T-helper 17 cell (primary cell): ENCODE results near the gene KDM5B. TPM values are rescaled to one million over a fixed set of nuclear protein-coding genes. Genes with fewer than 3 reads are reported as not detected.
A peak's percentile ranks its signal among the peaks of the same experiment; 100 is the strongest.

Source experiments
- ATAC-seq: fragments of 150-1000 bp; cut with Tn5 transposase; 2 replicates; pipeline ENCODE4 v1.10.0; 2021; ENCODE audit warnings: mild to moderate bottlenecking, moderate library complexity
- DNase-seq, 3 donors: peaks; one replicate each; pipeline versions ENCODE4 v3.0.0 to v3.0.0-alpha.2; 2020 to 2021
- H3K9me3 ChIP-seq: one replicate; pipeline ENCODE4 v1.7.0; 2013; ENCODE audit warnings: low read length, mild to moderate bottlenecking; ENCODE audit not compliant: control insufficient read depth, poor library complexity, severe bottlenecking
- H3K27ac Mint-ChIP-seq: one replicate; pipeline ENCODE4 v1.8.0; 2022; ENCODE audit warnings: mild to moderate bottlenecking, moderate library complexity, mixed read lengths
- H3K27me3 Mint-ChIP-seq: one replicate; pipeline ENCODE4 v1.8.0; 2022; ENCODE audit warnings: mixed read lengths
- H3K36me3 Mint-ChIP-seq: one replicate; pipeline ENCODE4 v1.8.0; 2022; ENCODE audit warnings: low read depth, mixed read lengths
- H3K4me1 Mint-ChIP-seq: one replicate; pipeline ENCODE4 v1.8.0; 2022; ENCODE audit warnings: mild to moderate bottlenecking, mixed read lengths
- H3K4me3 Mint-ChIP-seq: one replicate; pipeline ENCODE4 v1.8.0; 2022; ENCODE audit warnings: mild to moderate bottlenecking, moderate library complexity, mixed read lengths
- total RNA-seq, 4 donors: library from RNA in 2 of 4; stranded (reverse) in 2 of 4; gene quantifications; one replicate each; pipeline ENCODE4 v1.2.3 and lab custom pipeline; 2022 to 2026

Gene KDM5B
- total RNA-seq, 2 donors from 2014 or later = 64.2 to 76.2 TPM

DNA sequence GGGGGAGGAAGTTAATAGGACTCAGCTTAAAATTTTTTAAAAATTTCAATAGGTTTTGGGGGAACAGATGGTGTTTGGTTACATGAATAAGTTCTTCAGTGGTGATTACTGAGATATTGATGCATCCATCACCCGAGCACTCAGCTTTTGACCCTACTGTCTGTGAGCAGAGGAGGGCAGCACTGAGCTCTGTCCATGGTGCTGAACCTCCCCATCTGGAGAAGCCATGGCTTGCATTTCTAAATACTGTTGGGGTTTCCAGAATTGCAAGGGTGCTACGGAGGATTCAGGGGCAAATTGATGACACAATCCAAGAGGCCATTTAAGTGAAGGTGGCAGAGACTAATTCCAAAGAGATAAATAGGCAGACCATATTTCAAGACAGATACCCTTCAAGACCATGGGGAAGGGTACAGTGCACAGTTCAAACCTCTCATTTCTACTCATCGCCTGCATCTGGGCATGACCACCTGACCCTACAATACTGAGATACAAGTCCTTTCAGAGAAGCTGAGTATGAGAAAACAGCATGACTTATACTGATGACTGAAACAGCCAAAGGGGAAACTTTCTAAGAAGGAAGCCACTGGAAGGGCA is 115.2 kb downstream of the KDM5B start:
- ATAC-seq (peak; percentile 78), DNase-seq (peak; percentile 27 to 63 (median 48))
- Mint-ChIP-seq H3K27me3 (peaks cover 44% of the 10 kb centered on the region), H3K27ac (no peak overlapping the region), H3K36me3 (peaks cover 2% of the 10 kb centered on the region), H3K4me3 (no peak overlapping the region), H3K4me1 (peaks cover under 1% of the 10 kb centered on the region)
- H3K9me3 ChIP-seq = no peaks in the 10 kb centered on the region

DNA sequence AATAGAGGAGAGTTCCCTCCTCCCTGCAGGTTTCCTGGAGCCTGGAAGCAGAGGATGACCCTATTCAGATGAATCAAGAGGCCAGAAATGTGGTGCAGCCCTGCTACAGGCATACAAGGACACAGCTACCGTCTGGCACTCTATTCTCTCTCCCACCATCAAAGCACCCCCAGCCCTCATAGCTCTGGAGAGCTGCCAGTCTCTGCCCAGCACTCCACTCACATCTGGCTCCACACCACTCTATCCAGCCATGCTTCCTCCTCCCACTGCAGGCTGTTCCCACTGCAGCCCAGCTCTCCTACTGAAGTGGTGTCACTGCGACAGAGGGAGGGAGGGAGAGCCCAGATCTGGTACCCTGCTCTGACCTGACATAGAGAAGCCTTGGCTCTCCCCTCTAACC is 116.4 kb downstream of the KDM5B start:
- Mint-ChIP-seq H3K27me3 (peaks cover 43% of the 10 kb centered on the region), H3K4me1 (no peaks in the 10 kb centered on the region), H3K4me3 (no peak overlapping the region), H3K27ac (no peak overlapping the region), H3K36me3 (peaks cover 4% of the 10 kb centered on the region)
- ATAC-seq (no peak), DNase-seq (no peak)
- no peaks in the 10 kb centered on the region for H3K9me3 ChIP-seq

GRCh38 chr1:202689493-202690342 is 118.5 kb downstream of the KDM5B start:
- H3K27ac Mint-ChIP-seq = no peak overlapping the region
- ATAC-seq = no peak
- peaks cover 4% of the 10 kb centered on the region for H3K36me3 Mint-ChIP-seq
- H3K4me3 Mint-ChIP-seq = no peak overlapping the region
- no peaks in the 10 kb centered on the region for H3K9me3 ChIP-seq
- no peak for DNase-seq
- H3K4me1 Mint-ChIP-seq = no peaks in the 10 kb centered on the region
- peaks cover 37% of the 10 kb centered on the region for H3K27me3 Mint-ChIP-seq

GRCh38 chr1:202689082-202689481 is 119.1 kb downstream of the KDM5B start:
- no peaks in the 10 kb centered on the region for H3K4me1 Mint-ChIP-seq
- no peaks in the 10 kb centered on the region for H3K9me3 ChIP-seq
- no peak overlapping the region for H3K27ac Mint-ChIP-seq
- ATAC-seq (no peak), DNase-seq (no peak)
- H3K4me3 Mint-ChIP-seq = no peak overlapping the region
- H3K27me3 Mint-ChIP-seq = peaks cover 42% of the 10 kb centered on the region
- H3K36me3 Mint-ChIP-seq = peaks cover 4% of the 10 kb centered on the region

GRCh38 chr1:202688401-202688800 is 119.8 kb downstream of the KDM5B start:
- peaks cover 4% of the 10 kb centered on the region for H3K36me3 Mint-ChIP-seq
- no peak for DNase-seq
- H3K27ac Mint-ChIP-seq = no peak overlapping the region
- no peak overlapping the region for H3K4me3 Mint-ChIP-seq
- H3K27me3 Mint-ChIP-seq = peaks cover 44% of the 10 kb centered on the region
- no peak for ATAC-seq
- no peaks in the 10 kb centered on the region for H3K4me1 Mint-ChIP-seq
- H3K9me3 ChIP-seq = no peaks in the 10 kb centered on the region

GRCh38 chr1:202687798-202688197 is 120.4 kb downstream of the KDM5B start:
- Mint-ChIP-seq H3K27ac (no peak overlapping the region), H3K4me1 (no peaks in the 10 kb centered on the region), H3K4me3 (no peak overlapping the region), H3K36me3 (peaks cover 4% of the 10 kb centered on the region), H3K27me3 (peaks cover 48% of the 10 kb centered on the region)
- no peaks in the 10 kb centered on the region for H3K9me3 ChIP-seq
- ATAC-seq (no peak), DNase-seq (no peak)

- Mint-ChIP-seq H3K4me1 (no peaks in the 10 kb centered on the region), H3K27ac (no peak overlapping the region), H3K4me3 (no peak overlapping the region), H3K36me3 (peaks cover 4% of the 10 kb centered on the region), H3K27me3 (peaks cover 51% of the 10 kb centered on the region)
- ATAC-seq (no peak), DNase-seq (no peak)
- no peaks in the 10 kb centered on the region for H3K9me3 ChIP-seq
Measured at GRCh38 chr1:202687370-202687769, 120.9 kb downstream of the KDM5B start.

GRCh38 chr1:202685641-202686040 is 122.6 kb downstream of the KDM5B start:
- peaks cover 4% of the 10 kb centered on the region for H3K36me3 Mint-ChIP-seq
- DNase-seq = no peak
- H3K4me1 Mint-ChIP-seq = no peaks in the 10 kb centered on the region
- no peak overlapping the region for H3K4me3 Mint-ChIP-seq
- ATAC-seq = no peak
- no peak overlapping the region for H3K27ac Mint-ChIP-seq
- peaks cover 63% of the 10 kb centered on the region for H3K27me3 Mint-ChIP-seq
- H3K9me3 ChIP-seq = no peaks in the 10 kb centered on the region

- Mint-ChIP-seq H3K27me3 (peaks cover 59% of the 10 kb centered on the region), H3K27ac (no peak overlapping the region), H3K4me3 (no peak overlapping the region), H3K36me3 (peaks cover 6% of the 10 kb centered on the region), H3K4me1 (no peaks in the 10 kb centered on the region)
- DNase-seq = no peak
- no peak for ATAC-seq
- no peaks in the 10 kb centered on the region for H3K9me3 ChIP-seq
Measured at GRCh38 chr1:202684716-202685115, 123.5 kb downstream of the KDM5B start.

DNA sequence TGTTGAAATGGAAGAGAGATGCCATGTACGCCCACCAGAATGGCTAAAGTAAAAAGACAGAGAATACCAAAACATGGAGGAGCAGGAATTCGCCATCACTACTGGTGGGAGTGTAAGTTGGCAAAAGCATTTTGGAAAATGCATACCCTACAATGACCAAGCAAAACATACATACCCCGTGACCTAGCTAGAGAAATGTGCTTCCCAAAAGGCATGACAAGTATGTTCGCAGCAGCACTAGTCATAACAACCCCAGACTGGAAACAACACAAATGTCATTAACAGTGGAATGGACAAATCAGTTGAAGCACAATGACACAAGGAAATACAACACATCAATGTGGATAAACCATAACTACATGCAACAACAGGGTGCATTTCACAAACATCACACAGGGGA is 125.2 kb downstream of the KDM5B start:
- H3K27ac Mint-ChIP-seq = no peak overlapping the region
- H3K4me1 Mint-ChIP-seq = no peaks in the 10 kb centered on the region
- ATAC-seq (no peak), DNase-seq (no peak)
- H3K36me3 Mint-ChIP-seq = peaks cover 11% of the 10 kb centered on the region
- no peak overlapping the region for H3K4me3 Mint-ChIP-seq
- H3K9me3 ChIP-seq = no peaks in the 10 kb centered on the region
- H3K27me3 Mint-ChIP-seq = peaks cover 42% of the 10 kb centered on the region

GRCh38 chr1:202682477-202682876 is 125.7 kb downstream of the KDM5B start:
- peaks cover 39% of the 10 kb centered on the region for H3K27me3 Mint-ChIP-seq
- DNase-seq = no peak
- H3K4me1 Mint-ChIP-seq = no peaks in the 10 kb centered on the region
- no peak overlapping the region for H3K4me3 Mint-ChIP-seq
- ATAC-seq = no peak
- H3K9me3 ChIP-seq = no peaks in the 10 kb centered on the region
- H3K27ac Mint-ChIP-seq = no peak overlapping the region
- H3K36me3 Mint-ChIP-seq = peaks cover 11% of the 10 kb centered on the region

- no peak for ATAC-seq
- Mint-ChIP-seq H3K4me1 (no peaks in the 10 kb centered on the region), H3K27ac (no peak overlapping the region), H3K36me3 (peaks cover 9% of the 10 kb centered on the region), H3K27me3 (peaks cover 38% of the 10 kb centered on the region), H3K4me3 (no peak overlapping the region)
- DNase-seq = no peak
- H3K9me3 ChIP-seq = no peaks in the 10 kb centered on the region
Measured at GRCh38 chr1:202681736-202682420, 126.3 kb downstream of the KDM5B start.

- ATAC-seq (no peak), DNase-seq (no peak)
- no peaks in the 10 kb centered on the region for H3K4me1 Mint-ChIP-seq
- no peaks in the 10 kb centered on the region for H3K9me3 ChIP-seq
- no peak overlapping the region for H3K27ac Mint-ChIP-seq
- H3K4me3 Mint-ChIP-seq = no peak overlapping the region
- peaks cover 32% of the 10 kb centered on the region for H3K27me3 Mint-ChIP-seq
- peaks cover 9% of the 10 kb centered on the region for H3K36me3 Mint-ChIP-seq
Measured at GRCh38 chr1:202680586-202681352, 127.5 kb downstream of the KDM5B start.
